ENCODE measurements around the gene CNTD1. TPM values are rescaled to one million over a fixed set of nuclear protein-coding genes. Genes with fewer than 3 reads are reported as not detected.

Gene CNTD1
- total and polyA plus RNA-seq, 2 experiments from 2014 or later: 1.1 TPM; not detected in 1

Small RNA genes lying within 50 kb of the gene (microRNA-seq; reads per million reads assigned to microRNA genes)
- not detected for gene MIR6781

Small RNA genes lying within 50 kb of the gene (small RNA-seq; reads per million reads assigned to genes)
- gene HMGN2P15 (ENCODE audit: low replicate concordance) (not detected), gene MIR6781 (ENCODE audit: low replicate concordance) (not detected)

Other genes with a start within 250 kb of the CNTD1 start
- 0.97 and 1.7 TPM in 2 replicates for gene HSD17B1, start 245.9 kb upstream of the CNTD1 start, total RNA-seq (2014; rRNA removed; shearing (Covaris generic))
- 1.7 and 1.8 TPM in 2 replicates for gene HSD17B1, start 245.9 kb upstream of the CNTD1 start, polyA plus RNA-seq (2016; fragmentation: Nextera tagmentation; extraction: Ambion mirVana)
- gene COASY, start 236.7 kb upstream of the CNTD1 start, total RNA-seq (2014; rRNA removed; shearing (Covaris generic)): 60.1 and 62.0 TPM in 2 replicates
- 72.1 and 77.5 TPM in 2 replicates for gene COASY, start 236.7 kb upstream of the CNTD1 start, polyA plus RNA-seq (2016; fragmentation: Nextera tagmentation; extraction: Ambion mirVana)
- 23.3 and 34.1 TPM in 2 replicates for gene MLX, start 231.8 kb upstream of the CNTD1 start, total RNA-seq (2014; rRNA removed; shearing (Covaris generic))
- 28.8 and 33.2 TPM in 2 replicates for gene MLX, start 231.8 kb upstream of the CNTD1 start, polyA plus RNA-seq (2016; fragmentation: Nextera tagmentation; extraction: Ambion mirVana)
- gene PSMC3IP, start 221.1 kb upstream of the CNTD1 start, total RNA-seq (2014; rRNA removed; shearing (Covaris generic)): 14.7 and 18.5 TPM in 2 replicates
- gene PSMC3IP, start 221.1 kb upstream of the CNTD1 start, polyA plus RNA-seq (2016; fragmentation: Nextera tagmentation; extraction: Ambion mirVana): 29.5 and 32.7 TPM in 2 replicates
- gene RETREG3, start 189.5 kb upstream of the CNTD1 start, total RNA-seq (2014; rRNA removed; shearing (Covaris generic)): 35.4 and 38.2 TPM in 2 replicates
- gene RETREG3, start 189.5 kb upstream of the CNTD1 start, polyA plus RNA-seq (2016; fragmentation: Nextera tagmentation; extraction: Ambion mirVana): 8.0 and 10.5 TPM in 2 replicates
- gene TUBG1, start 189.2 kb upstream of the CNTD1 start, total RNA-seq (2014; rRNA removed; shearing (Covaris generic)): 82.8 and 101 TPM in 2 replicates
- 110 and 117 TPM in 2 replicates for gene TUBG1, start 189.2 kb upstream of the CNTD1 start, polyA plus RNA-seq (2016; fragmentation: Nextera tagmentation; extraction: Ambion mirVana)
- gene TUBG2, start 139.6 kb upstream of the CNTD1 start, total RNA-seq (2014; rRNA removed; shearing (Covaris generic)): 15.3 and 18.2 TPM in 2 replicates
- gene TUBG2, start 139.6 kb upstream of the CNTD1 start, polyA plus RNA-seq (2016; fragmentation: Nextera tagmentation; extraction: Ambion mirVana): 16.5 and 19.0 TPM in 2 replicates
- gene PLEKHH3, start 121.9 kb upstream of the CNTD1 start, total RNA-seq (2014; rRNA removed; shearing (Covaris generic)): 24.2 and 24.8 TPM in 2 replicates
- gene PLEKHH3, start 121.9 kb upstream of the CNTD1 start, polyA plus RNA-seq (2016; fragmentation: Nextera tagmentation; extraction: Ambion mirVana): 10.9 and 13.8 TPM in 2 replicates
- gene CCR10, start 117.0 kb upstream of the CNTD1 start, total RNA-seq (2014; rRNA removed; shearing (Covaris generic)): 1.1 and 1.7 TPM in 2 replicates
- 2.7 and 3.0 TPM in 2 replicates for gene CCR10, start 117.0 kb upstream of the CNTD1 start, polyA plus RNA-seq (2016; fragmentation: Nextera tagmentation; extraction: Ambion mirVana)
- gene CNTNAP1, start 116.3 kb upstream of the CNTD1 start, total RNA-seq (2014; rRNA removed; shearing (Covaris generic)): 2.9 and 5.0 TPM in 2 replicates
- gene CNTNAP1, start 116.3 kb upstream of the CNTD1 start, polyA plus RNA-seq (2016; fragmentation: Nextera tagmentation; extraction: Ambion mirVana): 0.75 and 1.3 TPM in 2 replicates
- 16.3 and 16.9 TPM in 2 replicates for gene EZH1, start 53.8 kb upstream of the CNTD1 start, total RNA-seq (2014; rRNA removed; shearing (Covaris generic))
- 17.5 and 18.0 TPM in 2 replicates for gene EZH1, start 53.8 kb upstream of the CNTD1 start, polyA plus RNA-seq (2016; fragmentation: Nextera tagmentation; extraction: Ambion mirVana)
- 2.6 and 8.8 TPM in 2 replicates for gene RAMP2, start 37.6 kb upstream of the CNTD1 start, total RNA-seq (2014; rRNA removed; shearing (Covaris generic))
- gene RAMP2, start 37.6 kb upstream of the CNTD1 start, polyA plus RNA-seq (2016; fragmentation: Nextera tagmentation; extraction: Ambion mirVana): 28.3 and 29.5 TPM in 2 replicates
- 110 and 129 TPM in 2 replicates for gene VPS25, start 25.4 kb upstream of the CNTD1 start, total RNA-seq (2014; rRNA removed; shearing (Covaris generic))
- gene VPS25, start 25.4 kb upstream of the CNTD1 start, polyA plus RNA-seq (2016; fragmentation: Nextera tagmentation; extraction: Ambion mirVana): 93.5 and 105 TPM in 2 replicates
- gene WNK4, start 18.3 kb upstream of the CNTD1 start, total RNA-seq (2014; rRNA removed; shearing (Covaris generic)): 0.10 and 0.54 TPM in 2 replicates
- 0.65 and 0.83 TPM in 2 replicates for gene WNK4, start 18.3 kb upstream of the CNTD1 start, polyA plus RNA-seq (2016; fragmentation: Nextera tagmentation; extraction: Ambion mirVana)
- gene COA3, start 157 bp upstream of the CNTD1 start, total RNA-seq (2014; rRNA removed; shearing (Covaris generic)): 57.6 and 81.2 TPM in 2 replicates
- 123 and 138 TPM in 2 replicates for gene COA3, start 157 bp upstream of the CNTD1 start, polyA plus RNA-seq (2016; fragmentation: Nextera tagmentation; extraction: Ambion mirVana)
- gene BECN1, start 25.4 kb downstream of the CNTD1 start, total RNA-seq (2014; rRNA removed; shearing (Covaris generic)): 54.8 and 57.2 TPM in 2 replicates
- 35.5 and 41.8 TPM in 2 replicates for gene BECN1, start 25.4 kb downstream of the CNTD1 start, polyA plus RNA-seq (2016; fragmentation: Nextera tagmentation; extraction: Ambion mirVana)
- gene PSME3, start 34.5 kb downstream of the CNTD1 start, total RNA-seq (2014; rRNA removed; shearing (Covaris generic)): 178 and 201 TPM in 2 replicates
- 85.2 and 93.5 TPM in 2 replicates for gene PSME3, start 34.5 kb downstream of the CNTD1 start, polyA plus RNA-seq (2016; fragmentation: Nextera tagmentation; extraction: Ambion mirVana)
- 5.7 and 5.8 TPM in 2 replicates for gene AOC2, start 45.7 kb downstream of the CNTD1 start, total RNA-seq (2014; rRNA removed; shearing (Covaris generic))
- 2.0 and 2.1 TPM in 2 replicates for gene AOC2, start 45.7 kb downstream of the CNTD1 start, polyA plus RNA-seq (2016; fragmentation: Nextera tagmentation; extraction: Ambion mirVana)
- 1.4 and 1.6 TPM in 2 replicates for gene AOC3, start 52.3 kb downstream of the CNTD1 start, total RNA-seq (2014; rRNA removed; shearing (Covaris generic))
- 1.7 and 2.6 TPM in 2 replicates for gene AOC3, start 52.3 kb downstream of the CNTD1 start, polyA plus RNA-seq (2016; fragmentation: Nextera tagmentation; extraction: Ambion mirVana)
- gene G6PC1, start 101.9 kb downstream of the CNTD1 start, total RNA-seq (2014; rRNA removed; shearing (Covaris generic)): not detected in 2 replicates
- not detected in 2 replicates for gene G6PC1, start 101.9 kb downstream of the CNTD1 start, polyA plus RNA-seq (2016; fragmentation: Nextera tagmentation; extraction: Ambion mirVana)
- 25.7 and 28.4 TPM in 2 replicates for gene AARSD1, start 165.6 kb downstream of the CNTD1 start, total RNA-seq (2014; rRNA removed; shearing (Covaris generic))
- 69.6 and 74.4 TPM in 2 replicates for gene AARSD1, start 165.6 kb downstream of the CNTD1 start, polyA plus RNA-seq (2016; fragmentation: Nextera tagmentation; extraction: Ambion mirVana)
- 2.3 and 7.7 TPM in 2 replicates for gene PTGES3L, start 181.2 kb downstream of the CNTD1 start, total RNA-seq (2014; rRNA removed; shearing (Covaris generic))
- 2.0 and 2.5 TPM in 2 replicates for gene PTGES3L, start 181.2 kb downstream of the CNTD1 start, polyA plus RNA-seq (2016; fragmentation: Nextera tagmentation; extraction: Ambion mirVana)
- 11.1 and 11.9 TPM in 2 replicates for gene RUNDC1, start 181.7 kb downstream of the CNTD1 start, total RNA-seq (2014; rRNA removed; shearing (Covaris generic))
- gene RUNDC1, start 181.7 kb downstream of the CNTD1 start, polyA plus RNA-seq (2016; fragmentation: Nextera tagmentation; extraction: Ambion mirVana): 6.1 and 6.9 TPM in 2 replicates
- gene RPL27, start 199.6 kb downstream of the CNTD1 start, total RNA-seq (2014; rRNA removed; shearing (Covaris generic)): 1,307 and 1,784 TPM in 2 replicates
- 2,722 and 2,793 TPM in 2 replicates for gene RPL27, start 199.6 kb downstream of the CNTD1 start, polyA plus RNA-seq (2016; fragmentation: Nextera tagmentation; extraction: Ambion mirVana)
- 2.3 and 3.3 TPM in 2 replicates for gene IFI35, start 207.9 kb downstream of the CNTD1 start, total RNA-seq (2014; rRNA removed; shearing (Covaris generic))
- gene IFI35, start 207.9 kb downstream of the CNTD1 start, polyA plus RNA-seq (2016; fragmentation: Nextera tagmentation; extraction: Ambion mirVana): 1.5 and 1.8 TPM in 2 replicates
- 227 and 300 TPM in 2 replicates for gene VAT1, start 223.5 kb downstream of the CNTD1 start, total RNA-seq (2014; rRNA removed; shearing (Covaris generic))
- 233 and 267 TPM in 2 replicates for gene VAT1, start 223.5 kb downstream of the CNTD1 start, polyA plus RNA-seq (2016; fragmentation: Nextera tagmentation; extraction: Ambion mirVana)
- 20.8 and 22.9 TPM in 2 replicates for gene RND2, start 226.4 kb downstream of the CNTD1 start, total RNA-seq (2014; rRNA removed; shearing (Covaris generic))
- 18.5 and 20.4 TPM in 2 replicates for gene RND2, start 226.4 kb downstream of the CNTD1 start, polyA plus RNA-seq (2016; fragmentation: Nextera tagmentation; extraction: Ambion mirVana)